ENCODE data around the gene GLYR1.

Gene GLYR1

DNA sequence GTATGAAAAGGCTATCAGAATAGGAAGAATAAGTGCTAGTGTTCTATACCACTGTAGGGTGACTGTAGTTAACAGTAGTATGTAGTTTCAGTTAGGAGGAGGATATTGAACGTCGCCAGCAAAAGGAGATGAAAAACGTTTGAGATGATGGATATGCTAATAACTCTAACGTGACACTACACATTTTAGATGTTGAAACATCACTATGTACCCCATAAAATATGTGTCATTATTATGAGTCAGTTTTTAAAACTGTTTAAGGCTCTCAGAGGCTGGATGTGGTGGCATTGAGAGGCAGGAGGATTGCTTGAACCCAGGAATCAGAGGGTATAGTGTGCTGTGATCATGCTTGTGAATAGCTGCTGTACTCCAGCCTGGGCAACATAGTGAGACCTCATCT is 32.0 kb upstream of the GLYR1 start:
- DNase-seq (ENCODE audit: low read depth): no peak

DNA sequence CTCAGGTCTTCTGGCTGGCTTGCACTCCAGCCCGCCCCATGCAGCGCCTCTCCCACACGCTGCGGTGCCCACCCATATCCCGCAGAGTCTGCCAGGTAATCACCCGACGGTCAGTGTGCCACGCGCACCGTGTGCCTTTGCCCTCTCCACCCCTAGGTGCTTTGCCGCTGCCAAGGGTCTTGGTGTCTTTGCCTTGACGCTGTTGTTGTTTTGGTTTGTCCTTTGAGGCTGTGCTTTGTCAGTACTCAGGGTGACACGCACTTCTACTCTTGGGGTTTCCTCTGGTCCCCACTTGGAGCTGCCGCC is 30.2 kb upstream of the GLYR1 start:
- DNase-seq (ENCODE audit: low read depth): no peak

DNA sequence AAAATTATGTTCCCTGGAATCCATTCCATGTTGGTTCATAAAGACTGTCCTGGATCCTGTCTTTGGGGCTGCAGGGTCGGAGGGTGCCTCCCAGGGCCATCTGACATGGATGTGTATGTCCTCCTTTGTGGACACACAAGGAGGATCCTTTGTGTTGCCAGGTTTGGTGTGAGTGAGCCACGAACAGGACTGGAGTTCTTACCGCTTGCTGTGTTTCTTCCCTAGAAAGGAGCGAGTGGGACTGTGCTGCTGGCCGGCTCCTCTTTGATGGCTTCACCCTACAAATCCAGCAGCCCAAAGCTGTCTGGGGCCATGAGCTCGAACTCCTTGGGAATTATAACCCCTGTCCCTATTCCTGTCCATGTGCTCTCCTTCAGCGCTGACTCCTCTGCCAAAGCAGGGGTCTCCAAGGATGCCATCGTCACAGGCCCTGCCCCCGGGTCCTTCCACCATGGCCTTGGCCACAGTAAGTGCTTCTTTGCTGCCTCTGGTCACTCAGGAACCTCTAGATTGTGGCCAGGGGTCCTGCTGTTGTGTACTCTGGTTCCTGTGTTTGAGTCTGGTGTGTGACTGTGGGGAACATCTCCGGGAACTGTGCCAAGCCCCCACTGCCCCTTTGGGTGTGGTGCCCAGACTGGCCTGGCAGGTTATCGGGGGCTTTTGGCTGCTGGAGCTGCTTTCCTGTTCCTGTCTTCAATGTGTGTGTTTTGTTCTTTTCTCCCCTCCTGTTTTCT is 29.7 kb upstream of the GLYR1 start:
- no peak for DNase-seq (ENCODE audit: low read depth)

DNA sequence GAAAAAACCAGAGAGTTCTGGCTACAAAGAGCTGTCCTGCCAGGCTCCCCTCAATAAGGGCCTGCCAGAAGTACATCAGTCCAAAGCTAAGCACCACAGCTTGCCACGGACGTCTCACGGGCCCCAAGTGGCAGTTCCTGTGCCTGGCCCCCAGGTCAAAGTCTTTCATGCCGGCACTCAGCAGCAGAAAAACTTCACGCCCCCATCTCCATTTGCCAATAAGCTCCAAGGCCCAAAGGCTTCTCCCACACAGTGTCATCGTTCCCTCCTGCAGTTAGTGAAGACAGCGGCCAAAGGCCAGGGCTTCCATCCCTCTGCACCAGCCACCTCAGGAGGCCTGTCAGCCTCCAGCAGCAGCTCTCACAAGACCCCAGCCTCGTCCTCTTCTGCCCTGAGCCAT is 27.6 kb upstream of the GLYR1 start:
- DNase-seq (ENCODE audit: low read depth): no peak

DNA sequence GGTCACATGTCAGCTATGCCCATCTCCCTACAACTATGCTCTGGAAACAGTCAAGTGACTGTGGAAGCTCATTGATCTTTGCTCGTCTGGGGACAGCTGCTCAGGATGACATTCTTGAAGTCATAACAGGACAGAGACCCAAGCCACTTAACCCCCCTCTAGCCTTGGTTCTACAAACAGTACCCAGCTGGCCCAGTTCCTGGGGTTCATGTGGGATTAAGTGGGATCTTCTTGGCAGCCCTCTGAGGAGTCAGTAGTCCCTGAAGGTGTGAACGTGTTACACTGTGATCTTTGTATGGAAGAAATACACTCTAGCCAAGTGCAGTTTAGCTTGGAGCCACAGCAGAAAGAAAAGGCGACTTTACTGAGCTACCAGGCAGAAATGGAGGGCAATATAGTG is 26.0 kb upstream of the GLYR1 start:
- DNase-seq (ENCODE audit: low read depth): no peak

DNA sequence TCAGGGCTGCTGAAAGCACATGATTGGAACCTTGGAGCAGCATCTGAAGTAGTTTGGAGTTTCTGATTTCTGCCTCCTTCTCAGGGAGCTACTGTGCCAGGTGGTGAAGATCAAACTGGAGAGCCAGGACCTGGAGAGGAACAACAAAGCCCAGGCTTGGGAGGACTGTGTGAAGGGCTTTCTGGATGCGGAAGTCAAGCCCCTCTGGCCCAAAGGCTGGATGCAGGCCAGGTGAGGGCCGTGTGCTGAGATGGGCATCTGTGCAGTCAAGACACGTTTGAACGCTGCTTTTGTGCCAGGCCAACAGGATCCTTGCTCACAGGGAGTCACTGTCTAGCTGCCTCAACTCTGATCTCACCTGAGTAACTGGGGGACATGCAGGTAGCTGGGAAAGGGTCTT is 24.0 kb upstream of the GLYR1 start:
- DNase-seq (ENCODE audit: low read depth): no peak

GRCh38 chr16:4870138-4870671 is 23.1 kb upstream of the GLYR1 start:
- no peak for DNase-seq (ENCODE audit: low read depth)

- no peak for DNase-seq (ENCODE audit: low read depth)
Measured at GRCh38 chr16:4869147-4869805, 22.2 kb upstream of the GLYR1 start.

DNA sequence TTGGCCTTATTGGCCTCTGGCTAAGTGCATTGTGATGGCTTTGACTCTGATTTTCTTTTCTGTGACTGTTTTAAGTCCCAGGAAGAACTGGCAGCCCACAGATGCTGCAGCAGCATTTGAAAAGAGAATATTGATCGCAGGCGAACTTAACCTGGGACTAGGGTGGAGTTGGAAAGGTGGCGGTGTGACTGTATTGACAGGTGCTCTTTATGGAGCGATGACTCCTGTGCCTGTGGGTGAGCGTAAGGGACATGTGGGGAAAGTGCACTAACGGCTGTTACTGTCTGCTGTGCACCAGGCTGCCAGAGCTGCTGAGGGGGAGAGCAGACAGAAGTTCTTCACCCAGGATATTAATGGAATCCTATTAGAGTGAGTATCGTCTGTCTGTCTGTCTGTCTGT is 21.4 kb upstream of the GLYR1 start:
- no peak for DNase-seq (ENCODE audit: low read depth)

GRCh38 chr16:4868026-4868425 is 20.9 kb upstream of the GLYR1 start:
- DNase-seq (ENCODE audit: low read depth): no peak

GRCh38 chr16:4866586-4866985 is 19.5 kb upstream of the GLYR1 start:
- no peak for DNase-seq (ENCODE audit: low read depth)

DNA sequence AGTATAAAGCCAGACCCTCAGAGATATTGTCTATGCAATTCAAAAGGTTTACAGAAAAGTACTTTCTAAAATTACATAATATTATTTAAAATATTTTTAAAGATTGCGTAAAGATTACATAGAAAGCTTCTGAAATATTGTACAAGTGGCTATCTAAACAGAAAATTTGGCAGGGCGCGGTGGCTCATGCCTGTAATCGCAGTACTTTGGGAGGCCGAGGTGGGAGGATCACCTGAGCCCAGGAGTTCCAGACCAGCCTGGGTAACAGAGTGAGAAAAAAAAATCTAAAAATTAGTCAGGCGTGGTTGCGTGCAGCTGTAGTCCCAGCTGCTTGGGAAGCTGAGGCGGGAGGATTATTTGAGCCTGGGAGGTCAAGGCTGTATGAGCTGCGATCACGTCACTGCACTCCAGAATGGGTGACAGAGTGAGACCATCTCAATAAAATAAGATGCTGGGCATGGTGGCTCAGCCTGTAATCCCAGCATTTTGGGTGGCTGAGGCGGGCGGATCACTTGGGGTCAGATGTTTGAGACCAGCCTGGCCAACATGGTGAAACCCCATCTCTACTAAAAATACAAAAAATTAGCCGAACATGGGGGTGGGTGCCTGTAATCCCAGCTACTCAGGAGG is 18.3 kb upstream of the GLYR1 start:
- no peak for DNase-seq (ENCODE audit: low read depth)

- no peak for DNase-seq (ENCODE audit: low read depth)
Measured at GRCh38 chr16:4864728-4865127, 17.6 kb upstream of the GLYR1 start.

DNA sequence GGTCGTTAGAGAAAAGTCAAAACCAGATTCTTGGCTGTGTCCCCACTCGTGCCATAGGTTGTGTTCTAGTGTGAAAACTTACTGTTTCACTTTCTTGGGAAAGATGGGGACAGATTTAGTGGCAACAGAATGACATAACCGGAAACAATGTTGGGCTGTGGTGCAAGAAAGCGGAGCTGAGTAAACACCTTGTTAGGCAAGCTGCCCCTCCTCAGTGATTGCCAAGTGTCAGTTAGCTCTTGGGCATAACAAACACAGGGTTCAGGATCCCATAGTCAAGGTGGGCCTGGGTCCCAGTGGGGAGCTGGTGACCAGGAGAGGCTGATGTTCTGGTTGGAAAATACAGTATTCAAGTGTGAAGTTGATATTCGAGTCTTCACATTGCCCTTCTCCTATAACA is 15.6 kb upstream of the GLYR1 start:
- DNase-seq (ENCODE audit: low read depth): no peak

DNA sequence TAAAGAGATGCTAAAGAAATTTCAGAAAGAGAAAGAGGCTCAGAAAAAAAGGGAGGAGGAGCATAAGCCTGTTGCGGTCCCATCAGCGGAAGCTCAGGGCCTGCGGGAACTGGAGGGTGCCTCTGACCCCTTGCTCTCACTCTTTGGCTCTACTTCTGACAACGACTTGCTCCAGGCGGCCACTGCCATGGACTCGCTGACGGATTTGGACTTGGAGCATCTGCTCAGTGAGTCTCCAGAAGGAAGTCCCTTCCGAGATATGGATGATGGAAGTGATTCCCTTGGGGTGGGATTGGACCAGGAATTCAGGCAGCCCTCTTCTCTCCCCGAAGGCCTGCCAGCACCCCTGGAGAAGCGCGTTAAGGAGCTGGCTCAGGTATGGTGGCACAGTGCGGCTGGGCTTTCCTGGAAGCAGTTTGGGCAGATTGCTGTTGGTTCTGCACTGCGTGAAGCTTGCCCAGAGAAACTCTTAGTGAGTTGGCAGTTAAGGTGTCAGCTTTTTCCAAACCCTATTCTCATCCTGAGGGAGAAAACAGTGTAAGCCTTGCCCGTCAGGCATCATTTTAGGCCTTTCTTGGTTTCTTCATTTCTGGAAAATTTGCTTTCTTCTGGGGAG is 13.7 kb upstream of the GLYR1 start:
- DNase-seq (ENCODE audit: low read depth): no peak

GRCh38 chr16:4859900-4860255 is 12.8 kb upstream of the GLYR1 start:
- no peak for DNase-seq (ENCODE audit: low read depth)

- no peak for DNase-seq (ENCODE audit: low read depth)
Measured at GRCh38 chr16:4859190-4859899, 12.3 kb upstream of the GLYR1 start.

DNA sequence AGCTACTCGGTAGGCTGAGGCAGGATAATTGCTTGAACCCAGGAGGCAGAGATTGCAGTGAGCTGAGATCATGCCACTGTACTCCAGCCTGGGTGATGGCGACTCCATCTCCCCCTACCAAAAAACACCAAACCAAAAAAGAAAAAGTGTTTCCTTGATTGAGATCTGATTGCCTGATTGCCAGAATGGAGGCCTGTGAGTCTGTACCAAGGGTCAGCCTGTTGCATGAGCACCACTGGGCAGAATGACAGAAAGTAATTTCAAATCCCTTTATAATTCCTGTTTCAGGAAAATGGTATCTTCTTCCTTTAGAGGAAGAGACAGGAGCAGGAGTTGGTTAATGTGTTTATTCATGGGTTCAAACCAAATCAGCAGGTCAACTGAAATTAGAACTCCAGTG is 8.7 kb upstream of the GLYR1 start:
- no peak for DNase-seq (ENCODE audit: low read depth)

DNA sequence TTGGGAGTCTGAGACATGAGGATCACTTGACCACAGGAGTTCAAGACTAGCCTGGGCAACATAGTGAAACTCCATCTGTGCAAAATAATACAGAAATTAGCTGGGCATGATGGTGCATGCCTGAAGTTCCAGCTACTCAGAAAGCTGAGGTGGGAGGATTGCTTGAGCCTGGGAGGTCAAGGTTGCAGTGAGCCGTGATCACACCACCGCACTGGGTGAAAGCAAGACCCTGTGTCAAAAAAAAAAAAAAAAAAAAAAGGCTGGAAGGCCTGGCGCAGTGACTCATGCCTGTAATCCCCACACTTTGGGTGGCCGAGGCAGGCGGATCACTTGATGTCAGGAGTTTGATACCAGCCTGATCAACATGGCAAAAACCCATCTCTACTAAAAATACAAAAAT is 8.3 kb upstream of the GLYR1 start:
- DNase-seq (ENCODE audit: low read depth): no peak

GRCh38 chr16:4852221-4852872 is 5.3 kb upstream of the GLYR1 start:
- DNase-seq (ENCODE audit: low read depth): no peak

DNA sequence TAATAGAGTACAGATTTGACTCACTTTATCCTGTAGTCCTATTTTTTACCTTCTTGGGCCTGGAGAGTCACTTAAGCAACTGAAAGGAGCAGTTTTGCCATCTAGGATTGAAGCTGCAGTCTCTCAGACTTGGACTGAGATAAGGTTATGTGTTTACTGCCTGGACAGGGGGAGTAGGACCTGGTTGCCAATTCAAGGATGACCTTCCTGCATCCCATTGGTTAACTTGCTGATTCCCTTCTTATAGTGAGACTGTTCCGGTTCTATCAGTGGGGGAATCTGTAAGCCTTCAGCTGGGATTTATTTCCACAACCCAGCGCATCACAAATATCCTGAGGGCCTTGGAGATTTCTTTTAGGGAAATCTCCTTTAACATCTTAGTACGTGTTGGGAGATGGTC is 3.1 kb upstream of the GLYR1 start:
- DNase-seq (ENCODE audit: low read depth): no peak
